GM21825 (cell line): ENCODE results near the gene MCTP1.

ENCODE experiments used
- ATAC-seq: cut with Tn5 transposase; IDR thresholded peaks from one replicate; pipeline ENCODE4 v1.9.1; 2021; ENCODE audit warnings: mild to moderate bottlenecking, moderate library complexity; ENCODE audit not compliant: unreplicated experiment

MCTP1 gene

DNA sequence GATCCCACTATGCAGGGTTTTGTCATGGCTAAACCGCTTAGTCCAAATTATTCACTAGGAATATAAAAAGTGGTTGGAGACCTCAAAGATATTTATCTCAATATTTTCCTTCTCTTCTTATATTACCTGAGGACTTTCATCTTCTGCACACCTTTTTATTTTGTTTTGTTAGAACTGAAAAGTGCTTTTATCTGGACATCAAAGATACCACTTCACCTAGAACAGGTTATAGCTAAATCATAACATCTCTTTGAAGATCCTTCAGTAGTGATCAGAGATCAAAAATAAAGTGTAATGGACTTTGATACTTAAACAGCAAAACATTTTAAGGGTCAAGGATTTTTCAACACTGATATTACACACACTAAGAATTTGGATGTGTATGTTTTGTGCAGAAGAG is 160.2 kb downstream of the MCTP1 start:
- ATAC-seq = no peak

DNA sequence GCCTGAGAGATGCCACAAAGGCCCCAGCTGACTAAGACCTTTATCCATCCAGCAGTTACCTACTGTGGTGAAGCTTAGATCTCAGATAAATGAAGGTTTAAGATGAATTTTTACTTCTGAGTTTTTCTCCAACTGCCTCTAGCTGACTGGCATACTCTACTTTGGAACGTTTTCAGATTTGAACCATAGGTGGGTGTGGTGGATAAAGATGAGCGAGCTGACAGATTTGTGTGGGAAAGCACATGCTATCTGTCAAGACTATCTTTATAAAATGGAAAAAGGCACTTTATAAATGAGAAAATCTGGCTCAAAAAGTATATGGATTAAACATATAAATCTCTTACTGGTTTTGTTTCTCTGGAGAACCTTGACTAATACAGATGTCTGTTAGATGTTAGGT is 160.8 kb downstream of the MCTP1 start:
- ATAC-seq = no peak

DNA sequence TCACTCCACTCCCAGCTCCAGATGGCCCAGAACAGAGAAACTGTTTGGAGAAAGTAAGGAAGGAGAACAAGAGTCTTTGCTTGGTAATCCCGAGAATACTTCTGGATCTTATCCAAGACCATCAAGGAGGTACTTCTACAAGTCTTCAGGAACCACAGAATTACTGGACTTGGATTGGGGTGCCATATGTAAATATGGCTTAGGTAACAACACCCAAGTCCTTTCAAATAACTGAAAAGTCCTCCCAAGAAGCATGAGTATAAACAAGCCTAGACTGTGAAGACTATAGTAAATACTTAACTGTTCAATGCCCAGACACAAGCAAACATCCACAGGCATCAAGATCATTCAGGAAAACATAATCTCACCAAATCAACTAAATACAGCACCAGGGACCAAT is 170.0 kb downstream of the MCTP1 start:
- no peak for ATAC-seq

DNA sequence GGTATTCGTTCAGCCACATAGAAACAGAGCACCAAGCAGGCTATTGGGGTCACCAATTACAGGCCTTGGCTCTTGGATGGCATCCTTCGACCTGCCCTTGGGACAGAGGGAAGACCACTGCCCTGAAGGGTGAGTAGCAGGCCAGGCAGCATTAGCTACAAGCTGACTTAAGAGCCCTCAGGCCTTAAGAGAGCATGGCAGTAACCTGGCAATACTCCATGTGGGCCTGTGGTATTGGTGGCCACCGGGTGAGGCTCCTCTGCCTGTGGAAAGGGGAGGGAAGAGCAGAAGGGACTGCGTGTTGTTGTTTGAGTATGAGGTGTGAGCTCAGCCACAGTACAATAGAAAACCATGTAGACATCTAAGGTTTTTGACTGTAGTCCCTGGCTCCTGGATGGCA is 170.6 kb downstream of the MCTP1 start:
- ATAC-seq = no peak

DNA sequence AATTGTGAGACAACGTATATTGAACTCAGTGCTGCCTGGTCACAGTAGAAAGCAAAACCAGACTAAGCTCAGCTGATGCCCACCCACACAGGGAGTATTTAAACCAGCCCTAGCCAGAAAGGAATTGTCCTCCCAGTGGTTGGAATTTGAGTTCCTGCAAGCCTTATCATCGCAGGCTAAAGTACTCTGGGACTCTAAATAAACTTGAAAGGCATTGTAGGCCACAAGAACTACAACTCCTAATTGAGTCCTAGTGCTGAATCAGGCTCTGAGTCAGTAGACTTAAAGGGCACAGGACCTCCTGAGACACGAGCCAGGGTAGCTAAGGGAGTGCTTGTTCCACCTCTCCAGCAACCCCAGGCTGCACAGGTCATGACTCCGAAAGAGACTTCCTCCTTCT is 171.4 kb downstream of the MCTP1 start:
- ATAC-seq = no peak

DNA sequence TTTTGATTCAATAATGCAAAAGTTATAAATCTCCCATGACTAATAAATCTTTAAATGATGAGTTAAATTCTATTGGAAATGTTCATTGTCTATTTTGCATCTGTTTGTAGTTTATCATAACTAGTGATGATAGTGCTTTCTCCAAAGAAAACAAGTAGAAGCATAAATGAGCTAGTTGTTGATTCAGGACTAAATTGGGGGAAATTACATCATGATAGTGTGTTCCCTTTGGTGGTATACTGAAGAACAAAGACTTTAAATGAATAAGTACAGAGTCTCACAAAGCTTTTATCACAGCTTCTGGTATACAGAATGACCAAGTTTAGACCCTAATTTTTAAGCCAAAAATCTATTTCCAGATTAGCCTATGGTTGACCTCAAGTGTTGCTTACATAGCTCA is 173.8 kb downstream of the MCTP1 start:
- ATAC-seq = no peak

DNA sequence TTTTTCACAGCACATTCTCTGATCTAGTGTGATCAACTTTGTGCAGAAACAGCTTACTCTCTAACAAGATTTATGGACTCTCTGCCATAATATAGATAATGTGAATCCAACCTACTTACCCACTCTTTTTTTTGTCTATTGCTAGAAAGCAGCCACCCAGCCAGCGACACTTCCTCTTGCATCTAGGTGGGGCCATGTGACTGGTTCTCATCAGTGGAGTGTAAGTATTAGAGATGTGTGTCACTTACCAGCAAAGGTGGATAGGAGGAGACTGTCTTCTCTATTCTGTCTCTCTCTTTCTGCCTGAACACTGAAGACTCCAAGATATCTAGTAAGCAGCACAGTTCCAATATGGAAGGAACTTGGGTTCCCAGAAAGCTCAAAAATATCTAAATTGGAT is 174.8 kb downstream of the MCTP1 start:
- ATAC-seq = no peak

DNA sequence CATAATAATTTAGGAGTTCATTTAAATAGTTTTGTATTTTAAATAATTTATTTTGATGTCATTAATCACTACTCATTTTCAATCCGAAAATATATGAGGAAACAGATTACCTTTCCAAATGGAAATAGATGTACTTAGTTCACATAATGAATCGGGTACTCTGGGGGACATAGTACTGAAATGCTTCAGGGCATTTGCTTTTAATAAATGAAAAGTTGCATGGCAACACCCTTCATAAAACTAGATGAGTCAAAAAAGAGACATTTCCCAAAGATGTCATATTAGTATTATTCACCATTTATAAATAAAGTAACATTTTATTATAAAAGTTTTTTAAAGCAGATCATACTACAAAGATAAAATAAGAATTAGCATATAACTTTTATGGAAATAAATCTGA is 177.8 kb downstream of the MCTP1 start:
- no peak for ATAC-seq

DNA sequence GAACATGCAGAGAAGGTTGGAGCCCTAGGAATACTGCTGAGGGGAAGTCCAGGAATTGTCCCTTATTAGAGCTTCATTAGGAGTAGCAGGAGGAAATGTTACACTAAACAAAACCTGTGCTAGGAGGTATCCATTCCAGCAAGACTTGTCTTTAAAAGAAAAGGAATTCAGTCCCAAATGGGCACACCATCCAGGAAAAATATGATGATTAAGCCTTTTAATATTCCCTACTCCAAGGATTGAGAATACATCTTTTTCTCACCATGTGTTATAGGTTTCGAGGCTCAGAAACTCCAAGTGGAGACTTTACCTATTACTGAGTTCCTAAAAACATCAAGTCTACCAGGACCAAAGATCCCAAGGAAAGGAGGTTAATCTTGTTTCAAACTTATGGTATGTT is 179.3 kb downstream of the MCTP1 start:
- no peak for ATAC-seq

DNA sequence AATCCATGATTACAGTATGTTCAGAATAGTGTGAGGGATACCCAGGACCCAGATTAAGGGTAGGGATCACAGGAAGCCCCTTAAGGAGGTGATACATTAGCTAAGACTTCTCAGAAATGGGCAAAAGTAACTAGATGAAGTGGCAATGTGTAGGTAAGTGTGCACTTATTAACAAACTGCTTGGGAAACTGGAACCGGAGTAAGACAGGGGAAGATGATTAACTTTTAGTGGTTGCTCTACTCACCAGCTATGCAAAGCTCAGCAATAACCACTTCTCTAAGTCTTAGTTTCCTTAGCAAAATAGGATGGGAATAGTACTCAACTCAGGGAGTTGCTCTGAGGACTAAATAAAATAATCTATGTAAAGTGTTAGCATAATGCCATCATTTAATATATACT is 182.2 kb downstream of the MCTP1 start:
- ATAC-seq = peak; percentile 97

DNA sequence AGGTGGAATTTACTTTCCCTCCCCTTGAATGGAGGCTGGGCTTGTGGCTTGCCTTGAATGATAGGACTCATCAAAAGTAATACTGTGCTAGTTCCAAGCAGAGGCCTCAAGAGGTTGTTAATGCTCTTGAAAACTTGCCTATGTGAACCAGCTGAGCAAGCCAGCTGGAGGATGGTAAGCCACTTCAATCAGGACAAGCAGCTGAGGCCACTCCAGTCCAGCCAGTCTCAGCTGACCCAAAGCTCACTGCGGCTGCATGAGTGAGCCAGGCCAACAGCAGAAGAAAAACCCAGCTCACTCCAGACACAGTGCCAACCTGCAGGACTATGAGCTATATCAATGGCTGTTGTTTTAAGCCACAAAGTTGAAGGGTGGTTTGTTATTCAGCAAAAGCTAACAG is 182.8 kb downstream of the MCTP1 start:
- ATAC-seq = no peak

DNA sequence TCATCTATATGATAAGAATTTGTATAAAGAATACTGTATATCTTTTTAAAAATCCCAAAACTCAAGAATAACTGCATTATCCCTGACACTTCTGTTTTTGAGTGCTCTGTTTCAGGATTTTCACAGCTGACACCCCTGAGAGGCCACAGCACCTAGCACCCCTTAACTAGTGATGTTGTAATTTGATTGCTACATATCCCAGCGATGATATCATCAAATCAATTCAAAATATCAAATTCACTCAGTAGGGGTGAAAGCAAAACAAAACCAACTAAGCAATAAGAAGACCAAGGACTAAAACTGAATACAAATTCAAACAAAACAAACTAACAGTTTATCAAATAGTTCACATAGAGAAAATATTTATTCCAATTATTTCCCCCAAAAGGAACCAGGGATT is 184.3 kb downstream of the MCTP1 start:
- no peak for ATAC-seq

DNA sequence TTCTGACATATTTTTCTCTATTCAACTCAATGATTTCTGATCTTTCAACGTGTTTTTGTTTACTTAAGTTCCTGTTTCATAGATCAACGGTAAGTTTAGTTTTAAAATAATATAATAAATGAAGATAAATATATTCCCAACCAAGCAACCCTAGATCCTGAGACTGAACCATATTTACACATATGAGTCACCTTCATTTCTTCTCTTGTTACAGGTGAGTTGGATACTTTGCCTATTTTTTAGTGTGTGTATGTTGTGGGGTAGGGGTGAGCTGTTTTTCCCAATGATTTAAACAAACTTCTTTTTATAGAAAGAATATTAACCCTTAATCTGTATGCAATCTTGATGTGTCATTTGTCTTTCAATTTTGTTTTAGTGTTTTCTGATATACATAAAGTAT is 186.9 kb downstream of the MCTP1 start:
- no peak for ATAC-seq

DNA sequence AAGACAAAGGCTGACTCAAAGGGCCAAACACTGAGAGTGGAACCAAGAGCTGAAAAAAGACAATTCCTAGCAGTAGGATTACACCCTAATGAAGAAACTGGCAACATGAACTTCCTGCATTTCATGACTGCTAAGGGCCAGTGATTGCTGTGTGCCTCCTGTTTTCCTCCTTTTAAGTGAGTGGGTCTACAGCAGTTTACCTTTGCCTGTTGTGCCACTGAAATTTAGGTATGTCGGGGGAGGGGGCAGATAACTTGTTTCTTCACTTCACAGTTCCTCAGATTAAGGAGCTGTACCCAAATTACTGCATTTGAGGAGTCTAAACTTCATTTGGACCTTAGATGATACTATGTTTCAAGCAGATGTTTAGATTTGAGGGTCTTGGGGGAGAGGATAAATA is 191.7 kb downstream of the MCTP1 start:
- no peak for ATAC-seq

DNA sequence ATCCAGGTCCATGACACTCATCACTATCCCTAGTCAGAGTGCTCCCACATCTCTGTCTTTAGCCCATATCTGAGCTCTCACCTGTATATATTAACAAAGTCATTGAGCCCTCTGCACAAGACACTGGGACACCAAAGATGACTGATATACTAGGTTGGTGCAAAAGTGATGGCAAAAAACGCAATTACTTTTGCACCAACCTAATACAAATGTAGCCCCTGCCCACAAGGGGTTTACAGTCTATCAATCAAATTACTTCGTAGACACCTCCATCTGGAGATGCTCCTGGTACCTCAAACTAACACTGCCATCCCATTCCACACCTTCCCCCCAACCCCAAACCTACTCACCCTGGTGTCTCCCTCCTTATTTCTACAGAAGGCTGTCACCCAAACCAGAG is 194.1 kb downstream of the MCTP1 start:
- ATAC-seq = no peak

DNA sequence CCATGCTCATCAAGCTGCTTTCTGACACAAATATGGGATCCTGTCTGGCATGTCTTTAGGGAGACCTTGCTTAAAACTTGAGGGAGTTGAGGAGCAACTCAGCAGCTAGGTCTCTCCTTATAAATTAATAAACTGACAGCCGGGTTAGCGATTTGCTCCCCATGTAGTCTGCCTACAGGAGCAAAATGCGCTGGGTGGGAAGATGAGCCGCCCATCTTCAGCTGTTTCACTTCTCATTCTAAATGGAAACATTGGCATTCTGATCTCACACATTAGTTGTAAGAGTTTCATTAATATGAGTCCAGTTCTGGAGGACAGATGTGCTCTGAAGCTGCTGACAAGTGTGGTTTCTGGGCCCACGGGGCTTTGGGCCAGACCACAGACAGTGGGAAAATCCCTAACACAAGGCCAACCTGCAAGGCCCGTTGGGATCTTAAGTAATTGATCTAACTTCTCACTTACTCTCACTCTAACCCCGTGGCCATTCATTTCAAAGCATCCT is 197.0 kb downstream of the MCTP1 start:
- peak; percentile 78 for ATAC-seq

DNA sequence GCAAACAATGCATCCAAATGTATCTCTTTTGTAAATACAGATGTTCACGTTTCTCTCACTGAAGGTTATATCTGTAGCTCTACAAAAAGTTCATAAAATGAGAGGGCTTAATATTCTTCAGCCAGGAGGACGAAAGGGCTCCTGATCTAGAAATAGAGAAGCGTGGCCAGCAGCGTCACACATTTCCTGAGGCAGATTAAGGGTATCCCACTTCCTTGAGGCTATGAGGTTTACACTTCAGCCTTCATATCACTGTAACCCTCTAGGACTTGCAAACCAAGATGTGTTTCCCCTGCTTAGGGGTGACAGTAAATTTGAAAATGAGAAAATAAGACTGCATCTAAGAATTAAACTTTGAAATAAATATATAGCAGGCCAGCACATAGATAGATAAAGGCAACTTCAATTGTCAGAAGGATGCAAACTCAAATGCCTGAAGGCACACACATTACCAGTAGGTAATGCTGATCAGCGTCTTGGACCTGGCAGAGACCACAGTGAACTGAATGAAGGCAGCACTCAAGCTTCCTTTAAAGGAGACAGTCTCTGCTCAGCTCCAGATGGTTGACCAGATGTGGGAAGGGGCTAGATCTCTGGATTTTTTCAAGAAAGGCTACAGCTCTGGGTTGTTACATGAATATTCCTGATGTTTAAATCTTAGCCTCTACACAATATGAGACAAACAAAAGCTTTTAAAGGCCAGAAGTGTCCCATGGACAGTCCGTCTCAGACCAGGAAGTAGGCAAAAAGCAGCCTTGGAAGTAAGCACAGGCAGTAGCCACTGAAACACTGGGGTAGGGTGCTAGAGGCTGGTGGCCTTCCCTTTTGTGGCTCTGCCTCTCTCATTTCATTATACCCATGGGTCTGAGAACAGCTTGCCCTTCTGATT is 197.7 kb downstream of the MCTP1 start:
- ATAC-seq = peak; percentile 45

DNA sequence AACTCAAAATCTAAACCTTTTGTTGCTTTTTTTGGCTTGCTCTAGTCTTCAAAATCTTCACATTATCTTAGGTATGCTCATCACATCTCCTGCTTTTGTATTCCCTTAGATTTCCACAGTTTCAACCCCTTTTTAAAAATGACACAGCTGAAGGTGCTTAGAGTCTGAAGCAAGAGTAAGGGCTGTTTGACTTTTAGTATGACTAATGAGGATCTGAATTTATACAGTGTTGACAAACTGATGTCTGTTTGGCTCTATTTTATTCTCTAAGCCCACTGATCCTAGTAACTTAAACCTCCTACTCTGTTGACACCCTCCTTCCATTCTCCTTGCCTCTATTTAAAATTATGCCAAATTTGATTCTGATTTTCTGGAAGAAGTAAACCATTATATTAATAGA is 200.1 kb downstream of the MCTP1 start:
- no peak for ATAC-seq

DNA sequence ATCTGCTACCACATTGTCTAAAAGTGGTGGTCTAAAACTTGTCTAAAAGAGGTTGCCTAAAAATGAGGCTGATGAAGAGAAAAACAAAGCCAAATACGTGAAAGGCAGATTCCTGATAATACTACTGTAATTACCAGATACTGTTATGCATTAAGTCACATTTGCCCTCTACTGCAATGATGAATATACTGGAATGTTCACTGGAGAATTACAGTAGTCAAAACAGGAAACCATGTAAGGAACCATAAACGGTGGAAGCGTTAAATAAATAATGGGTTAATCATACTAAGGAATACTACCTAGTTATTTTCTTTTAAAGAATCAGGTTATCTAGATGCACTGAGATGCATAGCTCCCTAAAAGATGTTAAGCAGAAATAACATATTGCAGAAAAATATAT is 201.3 kb downstream of the MCTP1 start:
- no peak for ATAC-seq

DNA sequence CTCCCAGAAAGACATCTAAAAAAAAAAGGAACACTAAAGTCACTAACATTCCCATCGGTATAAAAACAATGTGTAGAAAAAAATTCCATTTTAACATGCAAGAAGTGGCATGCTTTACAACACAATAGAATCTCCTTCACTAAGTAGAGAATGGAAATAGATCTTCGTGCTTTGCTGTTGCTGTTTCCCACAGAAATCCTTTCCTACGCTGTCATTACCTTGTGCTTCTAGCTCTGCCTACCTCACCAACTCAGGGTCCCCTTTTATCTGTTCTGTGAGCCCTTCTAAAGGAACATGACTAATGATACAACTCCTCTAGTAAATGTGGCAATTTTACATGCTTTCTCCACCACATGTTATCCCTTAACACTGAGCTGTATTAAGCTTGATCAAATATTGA is 202.9 kb downstream of the MCTP1 start:
- ATAC-seq = peak; percentile 14

DNA sequence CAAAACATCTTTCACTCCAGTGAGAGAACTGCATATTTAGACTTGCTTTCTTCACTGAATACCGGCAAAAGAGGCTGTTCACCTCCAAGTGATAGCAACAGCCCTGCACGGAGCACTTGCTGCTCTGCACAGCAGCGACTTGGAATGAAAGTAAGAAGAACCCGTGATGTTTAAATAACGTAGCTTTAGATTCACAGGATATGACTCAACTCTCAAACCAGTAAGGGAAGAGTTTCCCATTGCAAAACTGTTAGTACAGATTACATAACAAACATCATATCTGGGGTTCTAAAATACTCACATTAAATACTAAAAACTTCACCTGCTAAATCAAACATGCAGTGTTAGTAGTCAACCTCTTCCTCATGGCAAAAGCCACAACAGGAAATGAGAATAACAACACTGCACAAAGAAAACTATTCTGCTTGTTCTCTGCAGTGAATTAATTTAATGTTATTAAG is 203.4 kb downstream of the MCTP1 start:
- ATAC-seq = peak; percentile 91

DNA sequence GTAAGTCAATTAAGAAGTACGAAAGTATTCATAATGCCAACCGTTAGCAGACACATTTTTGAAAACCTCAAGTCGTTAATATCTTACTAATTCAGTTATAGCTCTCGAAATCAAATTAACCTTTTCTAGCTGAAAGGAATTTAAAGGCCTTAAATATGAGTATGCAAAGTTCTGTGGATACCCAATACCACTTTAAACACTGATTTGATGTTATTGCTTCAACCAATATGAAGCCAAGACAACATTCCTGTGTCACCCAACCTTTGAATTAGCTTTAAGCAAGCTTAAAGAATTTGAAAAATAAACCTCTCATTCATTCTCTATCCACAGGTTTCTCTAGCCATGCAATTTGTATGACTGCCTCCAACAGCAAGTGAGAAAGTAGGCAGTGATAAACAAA is 204.5 kb downstream of the MCTP1 start:
- no peak for ATAC-seq

DNA sequence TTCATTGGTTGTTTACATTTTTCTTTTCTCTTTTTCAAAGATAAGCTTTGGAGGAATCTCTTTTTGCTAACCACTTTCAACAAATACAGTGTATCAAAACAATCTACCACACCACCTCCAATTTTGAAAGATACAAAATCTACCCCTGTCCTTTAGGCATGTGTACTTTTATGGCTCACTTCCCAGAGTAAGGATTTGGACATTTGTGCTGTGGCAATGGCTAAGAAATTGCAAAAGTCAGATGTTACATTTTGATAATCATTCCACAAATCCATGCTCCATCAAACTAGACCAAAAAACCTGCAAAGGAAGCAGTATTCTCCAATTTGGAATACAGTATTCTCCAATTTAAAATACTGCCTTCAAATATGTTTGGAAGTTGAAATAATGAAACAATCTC is 204.9 kb downstream of the MCTP1 start:
- ATAC-seq = no peak
